HG03565 (cell line): Measurements from ENCODE around the gene KCNH8.
"Not testable (repeated sequence)": the region's sequence is repeated elsewhere in the genome, so short reads cannot be mapped to it uniquely, and the experiment has no call there.

Experiments
- ATAC-seq: cut with Tn5 transposase; IDR thresholded peaks from one replicate; pipeline ENCODE4 v1.9.1; 2021; ENCODE audit warnings: mild to moderate bottlenecking, moderate library complexity; ENCODE audit not compliant: unreplicated experiment

The KCNH8 gene

DNA sequence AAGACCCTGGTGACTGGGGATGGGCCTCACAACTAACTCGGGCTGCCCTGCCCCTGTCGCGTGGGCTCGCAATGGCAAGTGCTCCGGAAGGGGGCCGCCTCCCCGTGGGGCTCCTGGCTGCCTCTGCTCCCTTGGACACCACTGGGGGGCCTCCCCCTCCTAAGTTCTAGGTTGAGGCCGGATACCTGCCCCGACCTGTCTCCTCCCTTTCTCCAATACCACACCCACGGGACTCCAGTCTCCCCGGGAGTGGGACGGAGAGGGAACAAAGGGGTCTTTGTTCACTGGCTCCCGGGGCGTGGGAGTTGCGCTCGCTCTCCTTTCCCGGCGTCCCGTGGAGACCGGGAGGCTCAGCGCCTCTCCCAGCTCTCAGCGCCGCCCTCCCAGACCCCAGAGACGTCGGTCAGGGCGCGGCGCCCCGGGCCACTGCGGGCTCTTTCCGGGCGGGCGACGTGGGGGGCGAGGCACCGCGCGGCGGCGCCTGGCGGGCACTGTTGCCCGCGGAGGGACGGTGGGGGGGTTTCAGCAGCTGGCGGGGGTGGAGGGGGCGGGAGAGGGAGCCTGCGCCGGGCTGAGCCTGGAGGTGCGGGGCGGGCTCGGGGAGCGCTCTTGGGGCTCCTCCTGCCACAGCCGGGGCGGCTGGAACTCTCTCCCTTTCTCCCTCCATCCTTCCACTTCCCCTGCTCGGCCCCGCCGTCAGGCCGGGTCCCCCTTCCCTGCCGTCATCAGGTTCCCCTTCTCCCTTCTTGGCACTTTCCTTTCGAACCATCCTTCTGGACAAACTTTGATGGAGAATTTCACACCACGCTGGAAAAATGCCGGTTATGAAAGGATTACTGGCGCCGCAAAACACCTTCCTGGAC lies at the start of gene KCNH8:
Gene KCNH8, plus strand, starts transcription at position 606 of the 863 bp plus-strand sequence. Its CDS starts 210 bp downstream, at position 816.
- no peak for ATAC-seq

DNA sequence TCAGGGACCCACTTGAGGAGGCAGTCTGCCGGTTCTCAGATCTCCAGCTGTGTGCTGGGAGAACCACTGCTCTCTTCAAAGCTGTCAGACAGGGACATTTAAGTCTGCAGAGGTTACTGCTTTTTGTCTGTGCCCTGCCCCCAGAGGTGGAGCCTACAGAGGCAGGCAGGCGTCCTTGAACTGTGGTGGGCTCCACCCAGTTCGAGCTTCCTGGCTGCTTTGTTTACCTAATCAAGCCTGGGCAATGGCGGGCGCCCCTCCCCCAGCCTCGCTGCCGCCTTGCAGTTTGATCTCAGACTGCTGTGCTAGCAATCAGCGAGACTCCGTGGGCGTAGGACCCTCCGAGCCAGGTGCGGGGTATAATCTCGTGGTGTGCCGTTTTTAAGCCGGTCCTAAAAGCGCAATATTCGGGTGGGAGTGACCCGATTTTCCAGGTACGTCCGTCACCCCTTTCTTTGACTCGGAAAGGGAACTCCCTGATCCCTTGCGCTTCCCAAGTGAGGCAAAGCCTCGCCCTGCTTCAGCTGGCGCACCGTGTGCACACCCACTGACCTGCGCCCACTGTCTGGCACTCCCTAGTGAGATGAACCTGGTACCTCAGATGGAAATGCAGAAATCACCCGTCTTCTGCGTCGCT lies 45.5 kb upstream of the KCNH8 start:
- not testable (repeated sequence) for ATAC-seq

DNA sequence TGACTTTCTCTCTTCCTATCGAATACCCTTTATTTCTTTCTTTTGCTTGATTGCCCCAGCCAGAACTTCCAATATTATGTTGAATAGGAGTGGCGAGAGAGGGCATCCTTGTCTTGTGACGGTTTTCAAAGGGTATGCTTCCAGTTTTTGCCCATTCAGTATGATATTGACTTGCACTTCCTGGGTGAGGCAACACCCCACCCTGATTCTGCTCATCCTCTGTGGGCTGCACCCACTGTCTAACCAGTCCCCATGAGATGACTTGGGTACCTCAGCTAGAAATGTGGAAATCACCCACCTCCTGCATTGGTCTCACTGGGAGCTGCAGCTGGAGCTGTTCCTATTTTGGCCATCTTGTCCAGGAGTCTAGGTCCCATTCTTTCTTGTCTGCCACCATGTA lies 44.8 kb upstream of the KCNH8 start:
- no peak for ATAC-seq

DNA sequence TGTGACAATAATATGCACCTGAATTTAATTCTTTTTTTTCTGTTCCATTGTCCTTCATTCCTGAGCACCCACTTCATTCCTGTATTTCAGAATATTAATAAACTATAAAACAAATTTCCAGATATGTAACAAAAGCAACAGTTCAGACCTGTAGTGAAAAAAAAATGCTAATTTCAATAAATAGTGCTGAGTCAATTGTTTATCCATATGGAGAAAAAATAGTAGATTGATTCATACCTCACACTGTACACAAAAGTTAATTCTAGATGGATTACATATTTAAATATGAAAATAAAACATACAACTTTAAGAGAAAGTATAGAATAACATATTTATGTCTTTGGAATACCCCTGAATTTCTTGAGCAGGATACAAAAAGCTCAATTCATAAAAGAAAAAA lies 43.9 kb upstream of the KCNH8 start:
- no peak for ATAC-seq

DNA sequence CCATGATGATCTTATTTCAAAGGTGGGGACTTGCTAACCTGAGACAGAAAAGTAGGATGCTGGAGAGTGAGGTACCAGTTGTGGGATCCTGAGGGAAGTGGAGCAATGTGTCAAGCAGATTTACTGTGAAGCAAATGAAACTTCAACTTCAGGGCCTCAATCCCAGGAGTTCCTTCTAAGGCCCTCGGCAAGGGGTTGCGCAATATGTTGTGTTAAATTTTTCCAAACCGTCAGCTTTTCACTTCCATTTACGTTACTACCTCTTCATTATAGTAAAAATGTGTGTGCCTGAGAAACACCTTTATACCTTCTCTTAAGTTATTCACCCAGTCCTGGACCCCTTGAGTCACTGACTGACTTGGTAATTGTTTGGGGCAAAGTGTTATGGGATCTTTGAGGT lies 42.5 kb upstream of the KCNH8 start:
- no peak for ATAC-seq

DNA sequence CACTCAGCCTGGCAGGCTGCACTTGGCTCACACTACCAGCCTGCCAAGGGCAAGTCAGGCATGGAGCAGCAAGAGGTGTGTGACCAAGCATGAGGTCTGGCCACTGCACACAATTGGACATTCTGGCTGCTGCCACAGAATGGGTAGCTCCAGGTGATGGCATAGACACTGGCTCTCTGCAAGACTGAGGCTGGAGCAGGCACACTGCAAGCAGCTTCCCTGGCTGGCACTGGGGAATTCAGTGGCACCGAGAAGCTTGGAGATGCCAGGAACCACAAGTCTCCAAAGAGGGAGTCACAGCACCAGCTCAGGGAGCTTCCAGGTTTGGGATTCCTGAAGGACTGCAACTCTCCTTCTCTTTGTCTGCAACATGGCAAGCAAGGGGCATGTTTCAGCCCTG lies 42.0 kb upstream of the KCNH8 start:
- no peak for ATAC-seq

DNA sequence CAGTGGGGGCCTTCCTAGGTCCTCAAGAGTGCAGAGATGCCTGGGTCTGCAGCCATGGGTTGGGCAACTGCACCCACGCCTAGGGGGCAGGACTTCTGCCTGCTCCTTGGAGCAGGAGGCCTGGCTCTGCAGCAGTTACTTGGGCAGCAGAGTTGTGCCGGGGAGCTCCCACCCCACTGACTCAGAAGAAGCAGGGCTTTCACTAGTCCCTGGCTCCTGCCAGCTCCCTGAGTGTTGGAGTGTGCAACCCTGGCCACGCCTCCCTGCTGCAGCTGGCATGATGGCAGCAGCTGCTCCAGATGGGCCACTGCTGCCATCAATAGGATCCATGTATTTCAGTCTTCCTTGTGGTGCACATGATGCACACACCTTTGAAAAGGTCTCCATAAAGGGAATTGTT lies 40.6 kb upstream of the KCNH8 start:
- ATAC-seq, result no peak

DNA sequence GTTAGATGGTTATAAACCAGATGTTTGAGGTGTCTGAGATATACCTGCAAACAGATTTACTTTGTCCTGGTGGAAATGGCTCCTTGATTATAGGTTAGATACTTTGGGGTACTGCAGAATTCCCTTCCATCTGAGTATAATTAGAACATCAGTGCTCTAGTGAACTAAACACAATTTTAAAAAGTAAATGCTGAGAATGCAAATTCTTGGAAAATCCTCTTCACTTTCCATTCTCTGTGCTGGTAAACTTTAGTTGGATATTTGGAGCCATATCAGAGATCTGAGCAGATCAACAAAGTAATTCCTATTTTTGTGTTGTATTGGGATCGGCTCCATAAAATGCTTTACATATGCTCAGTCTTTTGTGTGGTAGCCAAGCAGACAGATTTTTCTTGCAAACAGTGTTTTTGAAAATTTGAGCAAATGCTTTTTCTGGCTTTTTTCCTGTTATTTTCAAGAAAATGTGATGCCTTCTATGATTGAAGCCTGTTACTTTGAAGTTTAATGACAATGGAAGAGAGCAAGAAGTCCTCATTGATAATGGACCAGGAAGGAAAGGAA lies 37.9 kb upstream of the KCNH8 start:
- no peak for ATAC-seq

DNA sequence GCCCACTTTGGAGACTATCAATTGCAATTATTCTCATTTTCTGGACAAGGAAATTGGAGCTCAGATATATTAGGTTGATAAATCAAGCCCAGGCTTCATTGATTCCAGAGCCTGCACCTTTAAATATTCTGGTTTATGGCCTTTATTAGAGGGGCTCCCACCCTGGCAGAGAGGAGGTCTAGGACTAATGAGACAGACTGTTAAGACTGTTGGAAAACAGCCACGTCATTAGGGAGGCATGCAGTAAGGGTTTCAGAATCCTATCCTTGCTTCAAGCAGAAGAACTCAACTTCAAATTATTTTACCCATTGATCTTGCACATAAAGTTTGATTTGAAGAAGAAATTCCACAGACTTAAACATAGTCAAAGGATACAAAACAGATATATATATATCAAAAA lies 33.8 kb upstream of the KCNH8 start:
- ATAC-seq, result no peak

DNA sequence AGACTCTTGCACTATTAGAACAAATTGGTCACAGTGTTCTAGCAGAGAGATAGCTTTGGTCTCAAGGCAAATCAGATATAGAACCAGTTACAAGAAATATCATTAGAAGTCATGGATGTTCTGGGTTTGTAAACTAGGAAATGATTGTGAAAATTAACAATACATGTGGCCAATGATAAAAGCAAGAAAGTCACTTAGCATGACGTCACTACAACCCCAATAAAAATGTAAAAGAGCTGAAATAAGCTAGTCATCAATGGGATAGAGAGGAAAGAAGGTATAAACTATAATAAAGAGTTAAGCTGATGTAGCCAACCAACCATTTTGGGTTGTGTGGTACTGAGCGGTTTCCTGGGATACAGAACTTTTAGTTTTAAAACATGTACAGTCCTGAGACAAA lies 32.1 kb upstream of the KCNH8 start:
- ATAC-seq, result no peak

DNA sequence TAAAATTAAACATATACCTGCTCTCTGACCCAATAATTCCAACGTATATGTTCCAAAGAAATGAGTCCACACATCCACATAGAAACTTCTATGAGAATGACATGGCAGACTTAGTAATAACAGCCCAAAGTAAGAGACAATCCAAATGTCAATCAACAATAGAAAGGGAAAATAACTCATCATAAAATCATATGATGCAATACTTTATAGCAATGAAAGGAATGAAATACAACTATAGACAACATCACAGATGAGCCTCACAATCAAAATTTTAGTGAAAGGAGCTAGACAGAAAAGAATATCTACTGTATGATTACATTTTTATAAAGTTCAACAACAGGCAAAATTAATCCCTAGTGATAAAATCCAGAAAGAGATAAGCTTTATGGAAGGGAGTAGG lies 23.6 kb upstream of the KCNH8 start:
- no peak for ATAC-seq

DNA sequence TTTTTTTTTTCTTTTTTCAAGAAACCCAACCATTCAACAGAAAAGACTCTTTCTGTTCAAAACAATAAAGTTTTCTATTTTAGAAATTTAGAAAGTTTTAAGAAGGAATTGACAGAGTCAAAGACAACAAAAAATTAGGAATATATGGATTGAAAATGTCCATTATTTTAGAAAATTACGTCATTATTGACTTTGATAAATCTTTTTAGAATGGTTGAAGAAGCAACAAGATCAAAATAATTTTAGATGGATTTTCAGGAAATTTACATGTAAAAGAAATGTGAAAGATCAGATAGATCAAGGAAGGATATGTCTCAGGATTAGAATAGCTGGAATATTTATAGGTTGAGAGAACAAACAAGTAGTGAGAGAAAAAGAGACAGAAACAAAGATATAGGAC lies 8.4 kb upstream of the KCNH8 start:
- ATAC-seq, result no peak

DNA sequence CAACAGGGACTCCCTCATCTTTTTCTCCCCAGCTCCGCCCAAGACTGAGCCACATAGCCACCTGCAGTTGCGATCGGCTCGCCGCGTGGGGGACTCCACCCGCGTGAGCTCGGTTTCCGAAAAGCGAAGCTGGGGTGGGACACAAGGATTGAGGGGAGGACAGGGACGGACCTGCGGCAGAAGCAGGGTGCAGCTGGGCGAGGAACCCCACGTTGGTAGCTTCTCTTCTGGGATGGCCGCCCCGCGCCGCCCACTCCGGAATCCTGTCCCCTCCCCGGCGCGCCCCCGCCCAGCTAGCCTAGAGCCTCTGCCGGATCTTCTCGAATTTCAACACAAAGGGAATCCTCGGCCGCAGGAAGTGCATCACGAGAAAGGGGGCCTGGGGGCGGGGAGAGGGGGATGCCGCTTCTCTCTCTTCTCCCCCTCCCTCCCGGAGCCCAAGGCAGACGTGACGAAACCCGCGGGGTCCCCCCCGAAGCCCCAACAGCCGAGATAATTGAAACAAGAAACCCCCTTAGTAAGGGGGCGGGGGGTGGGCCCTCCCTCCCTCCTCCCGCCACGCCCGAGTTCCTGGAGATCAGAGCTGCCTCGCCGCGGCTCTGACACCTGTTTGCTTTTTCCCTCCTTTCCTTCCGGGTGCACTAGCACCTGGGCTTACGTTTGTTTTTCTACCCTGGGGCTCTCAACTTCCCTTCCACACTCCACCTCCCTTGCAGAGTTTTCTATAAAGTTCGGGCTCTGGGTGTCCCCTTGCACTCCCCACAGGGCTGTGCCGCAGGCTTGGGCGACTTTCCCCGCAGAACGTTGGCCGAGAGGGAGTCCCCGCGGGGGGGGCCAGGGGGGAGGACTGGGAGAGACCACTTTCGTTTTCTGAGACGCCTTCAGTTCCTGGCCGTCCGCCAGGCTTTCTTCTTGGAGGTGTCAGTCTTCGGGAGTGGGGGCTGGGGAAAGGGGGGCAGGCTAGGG lies 1.3 kb upstream of the KCNH8 start:
- ATAC-seq, result peak; percentile 69

DNA sequence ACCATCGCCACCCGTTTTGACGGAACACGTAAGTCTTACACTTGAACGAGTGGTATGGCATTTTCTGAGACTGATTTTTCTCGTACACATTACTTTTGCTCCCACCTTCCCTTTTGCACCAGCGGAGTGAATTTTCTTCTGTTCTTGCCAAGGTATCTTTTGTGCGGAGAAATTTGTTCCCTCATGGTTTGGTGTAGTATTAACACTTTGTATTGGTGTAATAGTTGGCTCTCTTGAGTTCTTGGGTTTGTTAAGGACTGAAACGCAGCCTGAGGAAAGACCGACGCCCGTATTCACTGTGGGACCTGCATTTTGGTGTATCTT lies 420 bp downstream of the KCNH8 start:
- no peak for ATAC-seq

DNA sequence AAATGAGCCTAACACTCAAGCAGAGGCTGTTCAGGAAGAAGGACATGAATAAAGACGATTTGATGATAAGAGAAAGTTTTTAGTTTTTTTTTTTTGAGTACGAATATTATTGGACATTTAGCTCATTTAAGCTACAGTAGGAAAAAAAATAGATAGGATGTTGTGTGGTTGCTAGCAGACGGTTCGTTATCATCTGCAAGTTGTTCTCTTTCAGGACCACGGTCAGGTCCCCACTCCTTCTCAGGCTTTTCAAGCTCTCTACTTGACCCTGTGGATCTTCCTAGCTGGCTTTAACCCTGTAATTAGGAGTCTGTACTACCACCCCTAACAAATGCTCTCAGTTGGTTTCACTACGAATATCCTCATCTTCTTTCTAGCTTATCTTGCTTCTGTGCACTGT lies 1.1 kb downstream of the KCNH8 start:
- ATAC-seq, result no peak

DNA sequence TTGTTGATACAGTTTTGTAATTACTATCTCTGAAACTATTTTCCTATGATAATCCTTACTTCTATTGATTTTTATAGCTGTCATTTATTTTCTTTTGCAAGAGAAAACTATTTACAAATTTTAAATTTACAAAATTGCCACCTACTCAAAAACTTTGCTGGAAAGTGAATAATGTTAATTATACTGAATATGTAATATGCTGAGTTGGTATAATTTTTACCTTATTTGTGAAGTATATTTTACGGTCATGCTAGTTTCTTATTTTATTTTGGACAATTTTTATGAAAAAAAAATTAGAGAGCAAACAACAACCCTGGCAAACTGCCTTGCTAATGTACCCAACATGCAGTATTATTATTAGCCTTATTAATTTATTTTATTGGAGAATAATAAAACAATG lies 2.9 kb downstream of the KCNH8 start:
- ATAC-seq, result no peak

DNA sequence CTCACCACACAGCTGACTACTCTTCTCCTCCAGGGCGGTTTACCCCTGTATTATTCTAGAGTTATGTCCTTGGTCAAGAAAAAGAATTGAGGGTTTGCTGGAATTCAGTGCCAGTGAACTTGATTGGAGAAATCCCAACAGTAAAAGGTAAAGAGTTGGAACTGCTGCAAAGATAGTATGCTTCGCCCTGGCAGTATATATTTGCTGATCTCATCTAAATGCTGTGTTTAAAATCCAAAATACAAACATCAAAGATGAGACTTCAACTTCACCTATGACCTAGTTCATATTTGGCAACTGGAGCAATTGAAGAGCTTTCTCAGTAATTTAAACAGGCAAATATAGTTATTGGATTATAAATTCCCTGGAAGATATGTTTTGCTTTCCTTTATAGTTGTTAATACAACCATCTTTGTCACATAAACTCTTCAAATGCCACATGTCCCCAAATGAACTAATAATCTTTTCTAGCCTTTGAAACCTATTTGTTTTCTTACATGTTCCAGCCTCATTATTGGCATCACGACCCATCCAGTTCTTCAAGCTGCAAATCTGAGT lies 6.5 kb downstream of the KCNH8 start:
- no peak for ATAC-seq

DNA sequence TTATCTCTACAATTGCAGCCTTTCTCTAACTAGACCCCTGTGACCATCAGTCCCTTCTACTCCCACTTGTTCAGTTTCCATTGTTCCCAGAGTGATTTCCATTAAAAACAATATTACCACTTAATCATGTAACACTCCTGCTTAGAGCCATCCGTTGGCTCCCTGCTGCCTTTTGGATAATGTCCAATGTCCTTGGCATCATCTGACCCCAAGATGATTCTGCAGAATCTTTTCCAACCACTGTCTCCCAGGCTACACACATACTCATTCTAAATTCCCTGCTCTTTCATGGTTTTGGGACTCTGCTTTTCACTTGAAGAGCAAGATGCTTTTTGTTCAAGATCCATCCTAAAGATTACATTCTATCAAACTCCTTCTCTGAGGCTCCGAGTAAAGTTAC lies 7.1 kb downstream of the KCNH8 start:
- no peak for ATAC-seq

DNA sequence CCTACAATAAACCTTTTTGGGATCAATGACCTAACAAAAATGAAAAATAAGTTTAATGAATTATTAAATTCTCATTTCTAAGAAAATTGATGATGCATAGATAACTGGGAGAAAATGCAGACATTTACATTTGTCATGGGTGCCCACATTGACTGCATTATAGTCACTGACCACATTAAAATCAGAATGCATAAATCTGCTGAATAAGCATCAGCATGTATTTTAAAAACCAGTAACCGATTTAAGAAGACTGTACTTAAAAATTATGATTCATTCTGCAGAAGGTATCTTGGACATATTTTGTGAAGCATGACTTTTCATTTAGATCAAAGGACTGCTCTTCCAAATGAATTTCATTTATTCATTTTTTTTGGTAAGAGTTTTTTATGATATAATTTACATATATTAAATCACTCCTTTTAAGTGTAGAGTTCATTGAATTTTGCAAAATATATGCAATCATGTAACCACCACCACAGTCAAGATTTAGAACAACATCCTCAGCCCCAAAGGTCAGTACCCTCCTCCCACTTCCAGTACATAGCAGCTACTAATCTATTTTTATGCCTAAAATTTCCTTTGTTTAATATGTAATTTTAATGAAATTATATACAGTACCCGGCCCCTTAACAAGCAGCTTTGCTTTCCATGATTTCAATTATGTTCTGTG lies 11.8 kb downstream of the KCNH8 start:
- ATAC-seq, result no peak

DNA sequence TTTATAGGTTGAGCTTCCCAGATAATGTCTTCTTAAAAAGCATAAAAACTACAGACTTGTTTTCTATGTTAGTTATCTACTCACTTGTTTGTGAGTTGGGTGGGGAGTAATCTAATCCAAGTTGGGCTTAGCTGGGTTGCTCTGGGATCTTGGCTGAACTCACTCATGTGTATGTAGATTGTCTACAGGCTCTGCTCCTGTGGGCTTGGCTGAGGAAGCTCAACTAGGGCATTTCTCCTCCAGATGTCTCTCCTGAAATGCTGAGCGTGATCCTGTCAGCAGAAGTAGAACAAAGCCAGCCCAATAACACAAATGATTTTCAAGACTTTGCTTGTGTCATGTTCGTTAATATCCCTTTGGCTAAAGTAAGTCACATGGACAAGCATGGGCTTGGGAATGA lies 17.3 kb downstream of the KCNH8 start:
- no peak for ATAC-seq
